Testis (tissue), 3 donors: ENCODE data around the gene PRCP. TPM values are rescaled to one million over a fixed set of nuclear protein-coding genes. Genes with fewer than 3 reads are reported as not detected.

ENCODE experiments used
- DNase-seq: peaks from one replicate; pipeline ENCODE4 v3.0.0-alpha.2; 2019
- H3K27ac ChIP-seq, 2 donors: fragments of 200-600 bp; sonication (generic); one replicate each; pipeline ENCODE4 v1.5.1; 2019
- H3K27me3 ChIP-seq: fragments of 200-600 bp; sonication (generic); one replicate; pipeline ENCODE4 v1.5.1; 2019
- H3K36me3 ChIP-seq: fragments of 200-600 bp; sonication (generic); one replicate; pipeline ENCODE4 v1.5.1; 2017; ENCODE audit warnings: low read depth; ENCODE audit errors: missing control alignments
- H3K4me1 ChIP-seq: fragments of 200-600 bp; sonication (generic); one replicate; pipeline ENCODE4 v1.5.1; 2019
- H3K4me3 ChIP-seq, 2 donors: fragments of 200-600 bp; sonication (generic); one replicate each; pipeline ENCODE4 v1.5.1; 2017 to 2019
- H3K9me3 ChIP-seq: fragments of 200-600 bp; sonication (generic); one replicate; pipeline ENCODE4 v1.5.1; 2017
- CTCF ChIP-seq, 3 experiments: fragments of 450-650 bp in 2 of 3; fragments of 200-600 bp in 1 of 3; sonication (generic) in 1 of 3; IDR thresholded peaks; one replicate each; pipeline ENCODE4 v1.5.1; 2016 to 2019; ENCODE audit warnings: antibody characterized with exemption in 3 of 3, mild to moderate bottlenecking in 2 of 3, moderate library complexity in 1 of 3
- POLR2A ChIP-seq: fragments of 450-650 bp; IDR thresholded peaks from one replicate; pipeline ENCODE4 v1.6.1; 2017; ENCODE audit warnings: antibody characterized with exemption, mild to moderate bottlenecking, moderate library complexity
- WGBS, 2 donors: methylation state at CpG; one replicate each; pipeline ENCODE4 v1.1.5; 2018; 5-methylcytosine and 5-hydroxymethylcytosine counted together
- intact Hi-C: fragments of 100-400 bp; cut with DNase I; formaldehyde crosslinking; loops from one replicate; pipeline ENCODE4 v1.15.1; 2023; ENCODE audit warnings: low total_unique reads
- polyA plus RNA-seq: library from polyadenylated mRNA; stranded (reverse); fragments of 350-450 nt; fragmentation: Illumina TruSeq; extraction: RNeasy Lipid Tissue Mini Kit (QIAGEN cat#74804); gene quantifications from one replicate; pipeline ENCODE4 v1.2.3, GENCODE V29; 2014; ENCODE audit warnings: low read depth, low replicate concordance; ENCODE audit not compliant: insufficient read depth
- total RNA-seq, 2 donors: library from RNA; depleted of rRNA; stranded (reverse); fragments of >200 nt; gene quantifications; one replicate each; pipeline ENCODE4 v1.2.3, GENCODE V29; 2016

The PRCP gene
- total and polyA plus RNA-seq, 3 donors from 2014 or later: 41.3 to 118 (median 46.9) TPM

- Histone ChIP-seq H3K4me3 (no peak overlapping the region), H3K27me3 (no peaks in the 10 kb centered on the region), H3K4me1 (no peaks in the 10 kb centered on the region), H3K9me3 (no peaks in the 10 kb centered on the region), H3K36me3 (no peaks in the 10 kb centered on the region), H3K27ac (no peak overlapping the region)
- WGBS, 2 donors: 91 to 92% methylated on average over 2 of the region's 2 CpGs
- TF ChIP-seq POLR2A (no peak), CTCF (IDR thresholded peaks at IDR 0.05) (no peak)
- no peak for DNase-seq
- intact Hi-C loops: no loop called here
Observed at GRCh38 chr11:82871646-82872045, 28.6 kb downstream of the PRCP start.

- H3K36me3 ChIP-seq: no peaks in the 10 kb centered on the region
- intact Hi-C loops: no loop called here
- H3K4me1 ChIP-seq: no peaks in the 10 kb centered on the region
- H3K27ac ChIP-seq: no peak overlapping the region
- TF ChIP-seq CTCF (IDR thresholded peaks at IDR 0.05) (no peak), POLR2A (no peak)
- no peak for DNase-seq
- no peak overlapping the region for H3K4me3 ChIP-seq
- H3K27me3 ChIP-seq: no peaks in the 10 kb centered on the region
- no peaks in the 10 kb centered on the region for H3K9me3 ChIP-seq
Observed at GRCh38 chr11:82869657-82870056, 30.6 kb downstream of the PRCP start.

GRCh38 chr11:82867495-82868082 lies 32.6 kb downstream of the PRCP start:
- 20 to 27% methylated on average over 10 of the region's 10 CpGs for WGBS, 2 donors
- Histone ChIP-seq H3K9me3 (no peaks in the 10 kb centered on the region), H3K4me1 (no peaks in the 10 kb centered on the region), H3K27ac (no peak overlapping the region), H3K27me3 (no peaks in the 10 kb centered on the region), H3K36me3 (no peaks in the 10 kb centered on the region), H3K4me3 (no peak overlapping the region)
- intact Hi-C loops: no loop called here
- peak; percentile 95 for DNase-seq
- TF ChIP-seq CTCF (IDR thresholded peaks at IDR 0.05) (peak; percentile 65 to 86 (median 73)), POLR2A (no peak)

GRCh38 chr11:82865841-82866240 lies 34.4 kb downstream of the PRCP start:
- WGBS, 2 donors: 84 to 90% methylated on average over 2 of the region's 2 CpGs
- no peaks in the 10 kb centered on the region for H3K36me3 ChIP-seq
- intact Hi-C loops: no loop called here
- no peaks in the 10 kb centered on the region for H3K9me3 ChIP-seq
- DNase-seq: no peak
- H3K27ac ChIP-seq: no peak overlapping the region
- H3K4me1 ChIP-seq: no peaks in the 10 kb centered on the region
- no peaks in the 10 kb centered on the region for H3K27me3 ChIP-seq
- no peak overlapping the region for H3K4me3 ChIP-seq
- no peak for TF ChIP-seq CTCF (IDR thresholded peaks at IDR 0.05)
- TF ChIP-seq POLR2A: no peak

GRCh38 chr11:82864268-82864667 lies 36.0 kb downstream of the PRCP start:
- 33 to 40% methylated on average over 5 of the region's 5 CpGs for WGBS, 2 donors
- peak; percentile 62 for DNase-seq

More at GRCh38 chr11:82864268-82864667, 36.0 kb downstream of the PRCP start:
- TF ChIP-seq POLR2A (no peak), CTCF (IDR thresholded peaks at IDR 0.05) (peak in 1 of 3 experiments; percentile 48)
- intact Hi-C loops: no loop called here
- Histone ChIP-seq H3K36me3 (no peaks in the 10 kb centered on the region), H3K27me3 (no peaks in the 10 kb centered on the region), H3K4me1 (no peaks in the 10 kb centered on the region), H3K4me3 (no peak overlapping the region), H3K9me3 (no peaks in the 10 kb centered on the region), H3K27ac (no peak overlapping the region)
